GM12878 (cell line): ENCODE data around the gene POSTN. TPM values are rescaled to one million over a fixed set of nuclear protein-coding genes. Genes with fewer than 3 reads are reported as not detected.
A peak's percentile ranks its signal among the peaks of the same experiment; 100 is the strongest.

Source experiments
- ATAC-seq: fragments of 200-7000 bp; cut with Tn5 transposase; 3 replicates; pipeline ENCODE4 v1.9.1; 2020; ENCODE audit warnings: mild to moderate bottlenecking, moderate library complexity
- BruUV-seq: library from RNA; stranded (reverse); fragments of 400-500 nt; replicated peaks from 2 replicates; lab custom pipeline; 2021; lab: Mats Ljungman, UMichigan
- CTCF ChIA-PET: fragments of 300-600 bp; sonication (Branson Sonifier 250); formaldehyde crosslinking; extraction: SDS; loops from one replicate; lab custom pipeline; 2021; ENCODE audit warnings: inconsistent platforms; lab: Yijun Ruan, JAX
- POLR2A ChIA-PET: fragments of 350-600 bp; formaldehyde crosslinking; extraction: SDS; loops from one replicate; lab custom pipeline; 2021; ENCODE audit warnings: inconsistent platforms; lab: Charles Lee
- RAD21 ChIA-PET: fragments of 300-600 bp; sonication (Branson Sonifier 250); formaldehyde crosslinking; loops from one replicate; lab custom pipeline; 2023; ENCODE audit warnings: antibody characterized with exemption; ENCODE audit not compliant: unreplicated experiment; lab: Charles Lee
- SMC1A ChIA-PET: fragments of 300-600 bp; sonication (Branson Sonifier 250); formaldehyde crosslinking; loops from one replicate; lab custom pipeline; 2023; ENCODE audit not compliant: unreplicated experiment, uncharacterized antibody; lab: Charles Lee
- DNase-seq: peaks from one replicate; pipeline ENCODE4 v3.0.0-alpha.2; 2011; ENCODE audit warnings: low read depth, low spot score
- FAIRE-seq: peaks from 3 replicates; lab custom pipeline; 2011; peaks lifted over from hg19 to GRCh38; lab: Jason Lieb, UNC
- H2AFZ ChIP-seq: 2 replicates; pipeline ENCODE4 v1.6.0; 2011; ENCODE audit warnings: low read depth, low read length, control low read depth; ENCODE audit not compliant: control insufficient read depth
- H3K27ac ChIP-seq: 2 replicates; pipeline ENCODE4 v1.5.1; 2011; ENCODE audit warnings: control low read depth; ENCODE audit not compliant: control insufficient read depth, insufficient read depth
- H3K27me3 ChIP-seq, 2 experiments: replicated peaks in 1 of 2; 2 replicates each; pipeline versions ENCODE4 v1.6.0 to v1.6.1; 2011; ENCODE audit warnings: low read length in 1 of 2; ENCODE audit not compliant: control insufficient read depth in 2 of 2, insufficient read depth in 2 of 2
- H3K36me3 ChIP-seq, 2 experiments: 2 replicates each; pipeline ENCODE4 v1.5.1; 2011; ENCODE audit warnings: low read length in 1 of 2; ENCODE audit not compliant: control insufficient read depth in 2 of 2, insufficient read depth in 2 of 2
- H3K4me1 ChIP-seq: 2 replicates; pipeline ENCODE4 v1.6.1; 2011; ENCODE audit warnings: mild to moderate bottlenecking, low read length, moderate library complexity, mixed read lengths; ENCODE audit not compliant: control insufficient read depth, insufficient read depth
- H3K4me2 ChIP-seq: 2 replicates; pipeline ENCODE4 v1.6.0; 2011; ENCODE audit warnings: control low read depth; ENCODE audit not compliant: control insufficient read depth, insufficient read depth
- H3K4me3 ChIP-seq: fragments of 200-600 bp; sonication (generic); 2 replicates; pipeline ENCODE4 v1.5.1; 2016
- H3K79me2 ChIP-seq: 2 replicates; pipeline ENCODE4 v1.6.0; 2011; ENCODE audit warnings: low read length; ENCODE audit not compliant: control insufficient read depth, insufficient read depth
- H3K9ac ChIP-seq: 2 replicates; pipeline ENCODE4 v1.8.0; 2011; ENCODE audit warnings: low read length, control low read depth, mixed read lengths; ENCODE audit not compliant: control insufficient read depth, insufficient read depth
- H3K9me3 ChIP-seq: replicated peaks from 3 replicates; pipeline ENCODE4 v1.5.1; 2011; ENCODE audit warnings: mild to moderate bottlenecking, low read length; ENCODE audit not compliant: control insufficient read depth, insufficient read depth
- H4K20me1 ChIP-seq: 2 replicates; pipeline ENCODE4 v1.6.0; 2011; ENCODE audit not compliant: control insufficient read depth, insufficient read depth
- CHD4 ChIP-seq: fragments of 200-600 bp; sonication (generic); IDR thresholded peaks from 2 replicates; pipeline ENCODE4 v1.6.1; 2016; ENCODE audit warnings: mild to moderate bottlenecking
- CTCF ChIP-seq, 3 experiments: IDR thresholded peaks in 2 of 3; conservative IDR thresholded peaks in 1 of 3; 2 replicates each; pipeline ENCODE4 v1.5.1; 2011; ENCODE audit warnings: low read depth in 3 of 3, low read length in 3 of 3, mild to moderate bottlenecking in 3 of 3, control low read depth in 2 of 3, moderate library complexity in 2 of 3, inconsistent platforms in 1 of 3, mixed read lengths in 1 of 3; ENCODE audit not compliant: control insufficient read depth in 2 of 3, insufficient read depth in 1 of 3; ENCODE audit errors: extremely low read depth in 1 of 3
- CUX1 ChIP-seq: IDR thresholded peaks from 2 replicates; pipeline ENCODE4 v1.6.1; 2012; ENCODE audit warnings: improper control_type of control experiment, low read depth, low read length; ENCODE audit not compliant: insufficient replicate concordance
- E2F4 ChIP-seq: IDR thresholded peaks from 2 replicates; pipeline ENCODE4 v1.6.1; 2012; ENCODE audit warnings: low read depth, low read length, improper control_type of control experiment
- EED ChIP-seq: sonication (generic); IDR thresholded peaks from 2 replicates; pipeline ENCODE4 v1.6.1; 2016; ENCODE audit warnings: antibody characterized with exemption, low read depth
- HSF1 ChIP-seq: fragments of 150-350 bp; IDR thresholded peaks from 2 replicates; pipeline ENCODE4 v1.6.1; 2014; ENCODE audit warnings: mild to moderate bottlenecking, low read depth, low read length
- IKZF2 ChIP-seq, 2 experiments: fragments of 450-650 bp; IDR thresholded peaks; 2 replicates each; pipeline ENCODE4 v1.6.1; 2017; ENCODE audit warnings: mild to moderate bottlenecking in 2 of 2, moderate library complexity in 2 of 2
- IRF3 ChIP-seq: fragments of 450-650 bp; IDR thresholded peaks from 2 replicates; pipeline ENCODE4 v1.6.1; 2014; ENCODE audit warnings: mild to moderate bottlenecking
- NBN ChIP-seq: fragments of 450-650 bp; IDR thresholded peaks from 2 replicates; pipeline ENCODE4 v1.6.1; 2016
- NRF1 ChIP-seq: conservative IDR thresholded peaks from 2 replicates; pipeline ENCODE4 v1.6.1; 2011; ENCODE audit warnings: mild to moderate bottlenecking, low read depth, low read length, improper control_type of control experiment
- RAD21 ChIP-seq: IDR thresholded peaks from 2 replicates; pipeline ENCODE4 v1.6.1; 2011; ENCODE audit warnings: mild to moderate bottlenecking, low read depth, low read length, moderate library complexity; ENCODE audit not compliant: insufficient read depth
- TARDBP ChIP-seq: IDR thresholded peaks from 2 replicates; pipeline ENCODE4 v1.6.1; 2016; ENCODE audit warnings: borderline replicate concordance
- WGBS: methylation state at CpG from one replicate; pipeline ENCODE4 v1.1.6; 2016; ENCODE audit warnings: low lambda C conversion rate; ENCODE audit not compliant: insufficient replicate concordance, insufficient coverage; ENCODE audit errors: missing lambda C conversion rate; 5-methylcytosine and 5-hydroxymethylcytosine counted together
- in situ Hi-C: fragments of 300-500 bp; cut with MboI; formaldehyde crosslinking; loops from 9 replicates; pipeline ENCODE4 v1.14.3; 2018; ENCODE audit warnings: mixed read lengths
- intact Hi-C: fragments of 100-400 bp; cut with micrococcal nuclease; formaldehyde crosslinking; loops from one replicate; pipeline ENCODE4 v1.14.2; 2022; ENCODE audit not compliant: unreplicated experiment
- polyA plus RNA-seq, 11 experiments: library from polyadenylated mRNA; depleted of rRNA in 4 of 11; unstranded in 6 of 11; stranded (reverse) in 5 of 11; fragments of >200 nt; fragmentation: Nextera tagmentation in 4 of 11; fragmentation: Illumina TruSeq in 1 of 11; extraction: Ambion mirVana in 4 of 11; extraction: Trizol in 1 of 11; gene quantifications; 1 replicate in 1 of 11; 2 replicates in 10 of 11; pipeline versions ENCODE4 v1.2.1 to v1.2.3, GENCODE V29; 2011 to 2016; ENCODE audit warnings: inconsistent platforms in 2 of 11, missing spikeins in 2 of 11, low read depth in 1 of 11
- total RNA-seq, 4 experiments: library from RNA; depleted of rRNA in 3 of 4; stranded (reverse); fragments of >200 nt in 3 of 4; fragmentation: Illumina TruSeq in 1 of 4; extraction: Trizol in 1 of 4; gene quantifications; 2 replicates each; pipeline versions ENCODE4 v1.2.1 to v1.2.3, GENCODE V29; 2013 to 2021

The POSTN gene
- total and polyA plus RNA-seq, 10 of the 15 experiments (the other 5 are each of a cell fraction or from before 2014, with no cell fraction given): 0.05 to 0.13 (median 0.08) TPM; not detected in 7

- CTCF ChIA-PET: interaction anchor here (0.6 to 1.8 kb wide), 4 partner anchors 9 to 491 kb away, joined by 3 to 4 read pairs (median 3); no protein-coding TSS in a partner anchor
- Histone ChIP-seq H2AFZ (no peak overlapping the region), H3K4me1 (no peaks in the 10 kb centered on the region), H3K36me3 (no peaks in the 10 kb centered on the region), H3K4me3 (no peak overlapping the region), H3K9me3 (no peaks in the 10 kb centered on the region), H4K20me1 (no peaks in the 10 kb centered on the region), H3K9ac (no peak overlapping the region), H3K4me2 (no peak overlapping the region), H3K27me3 (no peaks in the 10 kb centered on the region), H3K79me2 (no peaks in the 10 kb centered on the region), H3K27ac (no peak overlapping the region)
- no peak for DNase-seq
- no TSS peak for BruUV-seq
- intact Hi-C loops (loop anchor here (5.0 kb wide), 1 partner anchor 496 kb away; the partner anchor contains the start of gene CSNK1A1L), in situ Hi-C loops (loop anchor here (10.0 kb wide), 1 partner anchor 518 kb away; no protein-coding TSS in a partner anchor)
- 12% methylated on average over 5 of the region's 5 CpGs for WGBS
- no peak for FAIRE-seq
- no peak for ATAC-seq
- SMC1A ChIA-PET: interaction anchor here (1.4 kb wide), 1 partner anchor 532 kb away, joined by 3 read pairs; no protein-coding TSS in a partner anchor
- POLR2A ChIA-PET: no interaction called here
- RAD21 ChIA-PET: no interaction called here
- TF ChIP-seq RAD21: peak; percentile 21; the same call in 1 of the 2 replicates
- TF ChIP-seq EED: no peak
- no peak for TF ChIP-seq CUX1
- no peak for TF ChIP-seq HSF1
- TF ChIP-seq TARDBP: no peak
- TF ChIP-seq IKZF2 (IDR thresholded peaks at IDR 0.05): no peak
- TF ChIP-seq IRF3: no peak
- no peak for TF ChIP-seq E2F4
- TF ChIP-seq CTCF (IDR thresholded peaks at IDR 0.05 in 2 of 3, conservative IDR thresholded peaks at IDR 0.05 in 1 of 3; ENCODE audit: control insufficient read depth in 2 of 3, extremely low read depth in 1 of 3, insufficient read depth in 1 of 3, low read depth in 3 of 3, low read length in 3 of 3): peak in 1 of 3 experiments; percentile 15; a peak in 1 of 6 replicates
- no peak for TF ChIP-seq NRF1
- TF ChIP-seq NBN: no peak
- no peak for TF ChIP-seq CHD4
These were observed 4.3 kb upstream of the POSTN start for GRCh38 chr13:37602733-37603381.
